Astrocyte (in vitro differentiated cells and primary cell): ENCODE measurements around the gene KRTAP16-1.

Experiments
- CTCF ChIP-seq: IDR thresholded peaks from 2 replicates; pipeline ENCODE4 v1.5.1; 2011; ENCODE audit warnings: low read depth, mild to moderate bottlenecking, inconsistent platforms, low read length, moderate library complexity; ENCODE audit not compliant: insufficient read depth
- EZH2 ChIP-seq: IDR thresholded peaks from 2 replicates; pipeline ENCODE4 v1.6.1; 2012; ENCODE audit warnings: mild to moderate bottlenecking, low read length, inconsistent platforms; ENCODE audit not compliant: insufficient read depth

GRCh38 chr17:41326173-41327145, 17.4 kb upstream of the KRTAP16-1 start:
- TF ChIP-seq CTCF (no peak), EZH2 (no peak)
